GM19240 (cell line): Measurements from ENCODE around the gene ZDHHC9.

Experiments used
- DNase-seq: peaks from one replicate; pipeline ENCODE4 v3.0.0; 2011; ENCODE audit warnings: low spot score; ENCODE audit not compliant: insufficient read length

The ZDHHC9 gene

GRCh38 chrX:129787336-129788055 is 56.2 kb downstream of the ZDHHC9 start:
- no peak for DNase-seq

GRCh38 chrX:129786210-129786651 is 57.5 kb downstream of the ZDHHC9 start:
- DNase-seq, result peak; percentile 45

- no peak for DNase-seq
These were observed 58.3 kb downstream of the ZDHHC9 start for GRCh38 chrX:129785160-129785947.

GRCh38 chrX:129784371-129784770 is 59.3 kb downstream of the ZDHHC9 start:
- DNase-seq, result no peak

- DNase-seq, result no peak
These were observed 60.4 kb downstream of the ZDHHC9 start for GRCh38 chrX:129783291-129783713.

GRCh38 chrX:129782706-129783105 is 61.0 kb downstream of the ZDHHC9 start:
- DNase-seq, result no peak

GRCh38 chrX:129781680-129782495 is 61.8 kb downstream of the ZDHHC9 start:
- DNase-seq, result no peak

GRCh38 chrX:129781134-129781672 is 62.5 kb downstream of the ZDHHC9 start:
- peak; percentile 60 for DNase-seq

- no peak for DNase-seq
These were observed 63.1 kb downstream of the ZDHHC9 start for GRCh38 chrX:129780441-129781105.

- DNase-seq, result no peak
These were observed 63.9 kb downstream of the ZDHHC9 start, which contains the start of gene SASH3 for GRCh38 chrX:129779747-129780146. TSS of gene SASH3 (plus strand) at chrX:129779949. CDS start at chrX:129780098, 149 bp downstream.

- DNase-seq, result no peak
These were observed 64.5 kb downstream of the ZDHHC9 start for GRCh38 chrX:129779086-129779672.

GRCh38 chrX:129777218-129778030 is 66.3 kb downstream of the ZDHHC9 start:
- DNase-seq, result no peak

GRCh38 chrX:129773649-129774458 is 69.8 kb downstream of the ZDHHC9 start:
- no peak for DNase-seq

- peak; percentile 38 for DNase-seq
These were observed 70.8 kb downstream of the ZDHHC9 start for GRCh38 chrX:129772796-129773431.

GRCh38 chrX:129771266-129771995 is 72.3 kb downstream of the ZDHHC9 start:
- DNase-seq, result no peak

- peak; percentile 25 for DNase-seq
These were observed 74.1 kb downstream of the ZDHHC9 start for GRCh38 chrX:129769467-129770154.
